Astrocyte (in vitro differentiated cells and primary cell): ENCODE measurements around the gene EXOSC9. TPM values are rescaled to one million over a fixed set of nuclear protein-coding genes. Genes with fewer than 3 reads are reported as not detected.

Experiments
- DNase-seq: peaks from one replicate; pipeline ENCODE4 v3.0.0-alpha.2; 2010; ENCODE audit warnings: low read depth
- FAIRE-seq: peaks from 2 replicates; lab custom pipeline; 2011; peaks lifted over from hg19 to GRCh38; lab: Jason Lieb, UNC
- H2AFZ ChIP-seq: 2 replicates; pipeline ENCODE4 v1.6.0; 2012; ENCODE audit warnings: low read depth, low read length, inconsistent platforms
- H3K27ac ChIP-seq: 2 replicates; pipeline ENCODE4 v1.5.1; 2011; ENCODE audit warnings: low read depth, low read length, inconsistent platforms
- H3K27me3 ChIP-seq: 2 replicates; pipeline ENCODE4 v1.6.0; 2011; ENCODE audit warnings: low read length, inconsistent platforms; ENCODE audit not compliant: insufficient read depth
- H3K36me3 ChIP-seq: 2 replicates; pipeline ENCODE4 v1.5.1; 2011; ENCODE audit warnings: low read length, inconsistent platforms; ENCODE audit not compliant: insufficient read depth
- H3K4me1 ChIP-seq: 2 replicates; pipeline ENCODE4 v1.5.1; 2011; ENCODE audit warnings: low read length, inconsistent platforms; ENCODE audit not compliant: insufficient read depth
- H3K4me2 ChIP-seq: 2 replicates; pipeline ENCODE4 v1.6.0; 2012; ENCODE audit warnings: low read length, inconsistent platforms
- H3K4me3 ChIP-seq: 2 replicates; pipeline ENCODE4 v1.5.1; 2011; ENCODE audit warnings: low read depth, mild to moderate bottlenecking, low read length, inconsistent platforms; ENCODE audit not compliant: insufficient read depth
- H3K79me2 ChIP-seq: 2 replicates; pipeline ENCODE4 v1.6.0; 2012; ENCODE audit warnings: mild to moderate bottlenecking, low read length, inconsistent platforms; ENCODE audit not compliant: insufficient read depth
- H3K9ac ChIP-seq: 2 replicates; pipeline ENCODE4 v1.6.0; 2012; ENCODE audit warnings: mild to moderate bottlenecking, low read length, inconsistent platforms
- H3K9me3 ChIP-seq: 2 replicates; pipeline ENCODE4 v1.5.1; 2012; ENCODE audit warnings: low read depth, mild to moderate bottlenecking, low read length, inconsistent platforms; ENCODE audit not compliant: insufficient read depth
- H4K20me1 ChIP-seq: 2 replicates; pipeline ENCODE4 v1.6.0; 2012; ENCODE audit warnings: low read length, inconsistent platforms; ENCODE audit not compliant: insufficient read depth
- H3K27ac Mint-ChIP-seq: one replicate; pipeline ENCODE4 v1.8.0; 2021; ENCODE audit warnings: mild to moderate bottlenecking, mixed read lengths; ENCODE audit not compliant: unreplicated experiment
- H3K27me3 Mint-ChIP-seq: one replicate; pipeline ENCODE4 v1.8.0; 2021; ENCODE audit warnings: low read depth, mixed read lengths; ENCODE audit not compliant: unreplicated experiment
- H3K36me3 Mint-ChIP-seq: one replicate; pipeline ENCODE4 v1.8.0; 2021; ENCODE audit warnings: low read depth, mixed read lengths; ENCODE audit not compliant: unreplicated experiment
- H3K4me1 Mint-ChIP-seq: one replicate; pipeline ENCODE4 v1.8.0; 2021; ENCODE audit warnings: low read depth, mixed read lengths; ENCODE audit not compliant: unreplicated experiment
- H3K4me3 Mint-ChIP-seq: one replicate; pipeline ENCODE4 v1.8.0; 2021; ENCODE audit warnings: mild to moderate bottlenecking, moderate library complexity, mixed read lengths; ENCODE audit not compliant: unreplicated experiment
- H3K9me3 Mint-ChIP-seq: one replicate; pipeline ENCODE4 v1.8.0; 2021; ENCODE audit warnings: mild to moderate bottlenecking, mixed read lengths; ENCODE audit not compliant: unreplicated experiment
- CTCF ChIP-seq: IDR thresholded peaks from 2 replicates; pipeline ENCODE4 v1.5.1; 2011; ENCODE audit warnings: low read depth, mild to moderate bottlenecking, inconsistent platforms, low read length, moderate library complexity; ENCODE audit not compliant: insufficient read depth
- EZH2 ChIP-seq: IDR thresholded peaks from 2 replicates; pipeline ENCODE4 v1.6.1; 2012; ENCODE audit warnings: mild to moderate bottlenecking, low read length, inconsistent platforms; ENCODE audit not compliant: insufficient read depth
- total RNA-seq: library from RNA; stranded (reverse); gene quantifications from 2 replicates; pipeline ENCODE4 v1.2.1, GENCODE V29; 2021

Gene EXOSC9
- total RNA-seq, 1 donor from 2014 or later: 18.3 TPM

GRCh38 chr4:121788896-121789295 lies 12.2 kb upstream of the EXOSC9 start:
- Histone ChIP-seq H3K4me2 (peak overlapping the region; percentile 61), H2AFZ (peak overlapping the region; percentile 67), H3K4me3 (no peak overlapping the region), H3K9me3 (no peaks in the 10 kb centered on the region), H3K27ac (peak overlapping the region; percentile 66), H4K20me1 (no peaks in the 10 kb centered on the region), H3K36me3 (no peaks in the 10 kb centered on the region), H3K4me1 (peaks cover 48% of the 10 kb centered on the region), H3K79me2 (no peaks in the 10 kb centered on the region), H3K9ac (no peak overlapping the region), H3K27me3 (no peaks in the 10 kb centered on the region)
- H3K9me3 Mint-ChIP-seq: peaks cover 4% of the 10 kb centered on the region
- no peaks in the 10 kb centered on the region for H3K36me3 Mint-ChIP-seq
- DNase-seq (no peak), FAIRE-seq (peak; percentile 78)
- no peaks in the 10 kb centered on the region for H3K27me3 Mint-ChIP-seq
- TF ChIP-seq CTCF (no peak), EZH2 (no peak)
- peaks cover 36% of the 10 kb centered on the region for H3K4me1 Mint-ChIP-seq
- H3K4me3 Mint-ChIP-seq: no peak overlapping the region
- peak overlapping the region; percentile 63 for H3K27ac Mint-ChIP-seq

GRCh38 chr4:121789455-121789854 lies 11.7 kb upstream of the EXOSC9 start:
- H4K20me1 ChIP-seq: no peaks in the 10 kb centered on the region
- peak overlapping the region; percentile 61 for H3K4me2 ChIP-seq
- H3K4me1 Mint-ChIP-seq: peaks cover 38% of the 10 kb centered on the region
- H3K79me2 ChIP-seq: no peaks in the 10 kb centered on the region
- no peaks in the 10 kb centered on the region for H3K36me3 ChIP-seq
- FAIRE-seq (peak; percentile 26), DNase-seq (peak; percentile 51)
- H3K27me3 Mint-ChIP-seq: no peaks in the 10 kb centered on the region
- H2AFZ ChIP-seq: no peak overlapping the region
- H3K9ac ChIP-seq: no peak overlapping the region
- no peaks in the 10 kb centered on the region for H3K27me3 ChIP-seq
- H3K36me3 Mint-ChIP-seq: no peaks in the 10 kb centered on the region
- peaks cover 48% of the 10 kb centered on the region for H3K4me1 ChIP-seq
- H3K9me3 ChIP-seq: no peaks in the 10 kb centered on the region
- TF ChIP-seq EZH2 (no peak), CTCF (no peak)
- peaks cover 1% of the 10 kb centered on the region for H3K9me3 Mint-ChIP-seq
- H3K27ac ChIP-seq: peak overlapping the region; percentile 66
- H3K4me3 ChIP-seq: no peak overlapping the region
- peak overlapping the region; percentile 56 for H3K27ac Mint-ChIP-seq
- H3K4me3 Mint-ChIP-seq: peak overlapping the region; percentile 13

GRCh38 chr4:121789960-121790829 lies 10.9 kb upstream of the EXOSC9 start:
- Mint-ChIP-seq H3K4me3 (no peak overlapping the region), H3K27me3 (no peaks in the 10 kb centered on the region), H3K36me3 (no peaks in the 10 kb centered on the region), H3K9me3 (no peaks in the 10 kb centered on the region), H3K27ac (peak overlapping the region; percentile 42), H3K4me1 (peaks cover 37% of the 10 kb centered on the region)
- Histone ChIP-seq H3K27ac (peak overlapping the region; percentile 66), H3K27me3 (no peaks in the 10 kb centered on the region), H2AFZ (no peak overlapping the region), H4K20me1 (no peaks in the 10 kb centered on the region), H3K79me2 (no peaks in the 10 kb centered on the region), H3K9me3 (no peaks in the 10 kb centered on the region), H3K9ac (peak overlapping the region; percentile 2), H3K4me2 (peak overlapping the region; percentile 61), H3K36me3 (no peaks in the 10 kb centered on the region), H3K4me3 (no peak overlapping the region), H3K4me1 (peaks cover 42% of the 10 kb centered on the region)
- TF ChIP-seq CTCF: no peak
- TF ChIP-seq EZH2: no peak
- FAIRE-seq (peak; percentile 5), DNase-seq (peak; percentile 84)
